Panc1 (cell line): Measurements from ENCODE around the gene OR2T11. TPM values are rescaled to one million over a fixed set of nuclear protein-coding genes. Genes with fewer than 3 reads are reported as not detected.
"Not testable (repeated sequence)": the region's sequence is repeated elsewhere in the genome, so short reads cannot be mapped to it uniquely, and the experiment has no call there.

ENCODE experiments used
- ATAC-seq: fragments of 200-7000 bp; cut with Tn5 transposase; 2 replicates; pipeline ENCODE4 v1.9.1; 2020; ENCODE audit warnings: mild to moderate bottlenecking, moderate library complexity
- BruUV-seq: library from RNA; stranded (reverse); fragments of 400-500 nt; replicated peaks from 2 replicates; lab custom pipeline; 2021; lab: Mats Ljungman, UMichigan
- CTCF ChIA-PET: fragments of 300-600 bp; sonication (Branson Sonifier 250); formaldehyde crosslinking; loops from one replicate; lab custom pipeline; 2022; ENCODE audit warnings: antibody characterized with exemption; lab: Charles Lee
- POLR2A ChIA-PET: fragments of 300-600 bp; sonication (Branson Sonifier 250); formaldehyde crosslinking; loops from one replicate; lab custom pipeline; 2022; ENCODE audit warnings: antibody characterized with exemption; lab: Charles Lee
- DNase-seq: peaks from one replicate; pipeline ENCODE4 v3.0.0-alpha.2; 2010; ENCODE audit warnings: low read depth, low spot score
- H3K27ac ChIP-seq: 2 replicates; pipeline ENCODE4 v1.5.1; 2011; ENCODE audit warnings: mild to moderate bottlenecking, low read length, inconsistent platforms
- H3K27me3 ChIP-seq: fragments of 200-500 bp; sonication (Bioruptor generic); 2 replicates; pipeline ENCODE4 v1.6.0; 2014; ENCODE audit warnings: low read length, inconsistent platforms; ENCODE audit not compliant: control insufficient read depth, insufficient read depth
- H3K36me3 ChIP-seq: fragments of 200-500 bp; sonication (Bioruptor generic); 2 replicates; pipeline ENCODE4 v1.5.1; 2014; ENCODE audit warnings: inconsistent platforms, mild to moderate bottlenecking, low read length, moderate library complexity; ENCODE audit not compliant: control insufficient read depth, insufficient read depth
- H3K4me1 ChIP-seq: 2 replicates; pipeline ENCODE4 v1.5.1; 2011; ENCODE audit warnings: inconsistent platforms, mild to moderate bottlenecking, low read length, moderate library complexity; ENCODE audit not compliant: control insufficient read depth, insufficient read depth
- H3K4me3 ChIP-seq, 2 experiments: 2 replicates each; pipeline ENCODE4 v1.5.1; 2011 to 2012; ENCODE audit warnings: low read depth in 2 of 2, low read length in 2 of 2, mild to moderate bottlenecking in 2 of 2, inconsistent platforms in 1 of 2, moderate library complexity in 1 of 2
- H3K9me3 ChIP-seq: fragments of 200-500 bp; sonication (Bioruptor generic); 2 replicates; pipeline ENCODE4 v1.5.1; 2014; ENCODE audit warnings: low read depth, mild to moderate bottlenecking, inconsistent platforms, low read length, moderate library complexity; ENCODE audit not compliant: control insufficient read depth, insufficient read depth
- POLR2AphosphoS5 ChIP-seq: IDR thresholded peaks from 2 replicates; pipeline ENCODE4 v1.6.1; 2012; ENCODE audit warnings: mild to moderate bottlenecking, low read depth, low read length, moderate library complexity
- SIN3A ChIP-seq: IDR thresholded peaks from 2 replicates; pipeline ENCODE4 v1.6.1; 2012; ENCODE audit warnings: low read depth, mild to moderate bottlenecking, low read length, moderate library complexity, borderline replicate concordance; ENCODE audit not compliant: insufficient read depth
- TCF7L2 ChIP-seq: IDR thresholded peaks from 2 replicates; pipeline ENCODE4 v1.6.1; 2011; ENCODE audit warnings: mild to moderate bottlenecking, low read depth, low read length, inconsistent platforms
- in situ Hi-C: cut with HindIII; loops from 2 replicates; pipeline ENCODE4 v1.10.0; 2016; ENCODE audit warnings: low sequenced_read_pairs, low pct_unique_long_range_greater_than_20kb
- intact Hi-C: fragments of 100-400 bp; cut with micrococcal nuclease; formaldehyde crosslinking; loops from one replicate; pipeline ENCODE4 v1.10.0; 2022; ENCODE audit not compliant: unreplicated experiment
- total RNA-seq: library from RNA; stranded (reverse); gene quantifications from one replicate; pipeline ENCODE4 v1.2.1, GENCODE V29; 2021; ENCODE audit not compliant: unreplicated experiment
- TF ChIP-seq, protein P1 (sequence below), 2 experiments: IDR thresholded peaks; 2 replicates each; pipeline ENCODE4 v1.6.1; 2011 to 2012; ENCODE audit warnings: low read depth in 2 of 2, control low read depth in 1 of 2, low read length in 1 of 2, mild to moderate bottlenecking in 1 of 2, moderate library complexity in 1 of 2; ENCODE audit not compliant: insufficient read depth in 1 of 2
- TF ChIP-seq, protein P2 (sequence below): fragments of 450-650 bp; IDR thresholded peaks from 2 replicates; pipeline ENCODE4 v1.5.1; 2017; ENCODE audit warnings: mild to moderate bottlenecking

The OR2T11 gene
- total RNA-seq, 1 experiment from 2014 or later: not detected

DNA sequence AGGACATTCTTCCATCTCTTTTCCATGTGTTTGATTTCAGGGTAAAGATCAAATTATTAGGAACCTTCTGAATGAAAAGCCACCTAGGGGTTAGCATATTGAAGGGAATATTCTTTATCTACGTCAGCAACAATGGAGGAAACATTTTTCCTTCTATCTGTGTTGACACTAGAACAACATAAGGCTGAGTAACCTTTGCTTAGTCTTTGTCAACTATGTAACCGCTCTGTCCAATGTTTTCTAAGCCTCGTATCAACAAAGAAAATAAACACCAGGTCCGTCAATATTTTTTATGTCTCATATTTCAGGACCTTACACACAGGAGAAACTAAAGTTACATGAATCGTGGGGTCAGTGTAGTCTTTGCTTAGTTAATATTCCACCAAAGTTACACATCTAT lies 1.7 kb upstream of the OR2T11 start:
- H3K27me3 ChIP-seq, CTCF ChIA-PET, POLR2A ChIA-PET, DNase-seq, H3K9me3 ChIP-seq, H3K36me3 ChIP-seq, H3K4me3 ChIP-seq, in situ Hi-C loops, ATAC-seq, H3K4me1 ChIP-seq, intact Hi-C loops, BruUV-seq, H3K27ac ChIP-seq: not testable (repeated sequence)

DNA sequence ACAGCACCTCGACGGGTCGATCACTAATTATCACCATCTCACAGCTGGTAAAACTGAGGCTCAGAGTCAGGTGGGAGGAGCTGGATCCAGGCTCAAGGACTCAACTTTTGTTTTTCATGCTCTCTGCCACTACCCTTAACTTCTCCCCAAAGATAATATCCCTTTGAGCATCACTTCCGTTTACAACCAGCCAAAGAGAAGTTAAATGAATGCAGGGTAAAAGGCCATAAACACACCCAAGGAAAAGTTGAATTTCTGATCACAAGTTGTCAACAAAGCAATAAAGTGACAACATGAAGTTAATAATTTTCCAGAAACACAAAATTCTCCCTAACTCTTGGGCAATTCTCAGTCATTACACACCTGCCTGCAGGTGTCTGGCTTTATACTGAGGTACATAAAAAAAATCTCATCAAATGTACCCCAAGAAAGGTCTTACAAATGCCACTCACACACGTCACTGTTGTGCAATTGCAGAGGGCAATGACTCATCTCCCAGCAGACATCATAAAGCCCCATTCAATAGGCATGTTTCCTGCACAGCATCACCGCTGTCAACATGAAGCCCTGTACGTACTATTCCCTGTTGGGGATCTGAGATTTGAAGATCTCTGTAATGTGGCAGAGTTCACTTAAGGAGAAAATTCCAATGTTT lies 3.4 kb downstream of the OR2T11 start:
- no peaks in the 10 kb centered on the region for H3K27me3 ChIP-seq
- H3K9me3 ChIP-seq: no peaks in the 10 kb centered on the region
- CTCF ChIA-PET: no interaction called here
- no peaks in the 10 kb centered on the region for H3K36me3 ChIP-seq
- in situ Hi-C loops (no loop called here), intact Hi-C loops (no loop called here)
- ATAC-seq: no peak
- BruUV-seq: no TSS peak
- H3K4me1 ChIP-seq: no peaks in the 10 kb centered on the region
- H3K4me3 ChIP-seq: no peak overlapping the region
- TF ChIP-seq, protein P1, sequence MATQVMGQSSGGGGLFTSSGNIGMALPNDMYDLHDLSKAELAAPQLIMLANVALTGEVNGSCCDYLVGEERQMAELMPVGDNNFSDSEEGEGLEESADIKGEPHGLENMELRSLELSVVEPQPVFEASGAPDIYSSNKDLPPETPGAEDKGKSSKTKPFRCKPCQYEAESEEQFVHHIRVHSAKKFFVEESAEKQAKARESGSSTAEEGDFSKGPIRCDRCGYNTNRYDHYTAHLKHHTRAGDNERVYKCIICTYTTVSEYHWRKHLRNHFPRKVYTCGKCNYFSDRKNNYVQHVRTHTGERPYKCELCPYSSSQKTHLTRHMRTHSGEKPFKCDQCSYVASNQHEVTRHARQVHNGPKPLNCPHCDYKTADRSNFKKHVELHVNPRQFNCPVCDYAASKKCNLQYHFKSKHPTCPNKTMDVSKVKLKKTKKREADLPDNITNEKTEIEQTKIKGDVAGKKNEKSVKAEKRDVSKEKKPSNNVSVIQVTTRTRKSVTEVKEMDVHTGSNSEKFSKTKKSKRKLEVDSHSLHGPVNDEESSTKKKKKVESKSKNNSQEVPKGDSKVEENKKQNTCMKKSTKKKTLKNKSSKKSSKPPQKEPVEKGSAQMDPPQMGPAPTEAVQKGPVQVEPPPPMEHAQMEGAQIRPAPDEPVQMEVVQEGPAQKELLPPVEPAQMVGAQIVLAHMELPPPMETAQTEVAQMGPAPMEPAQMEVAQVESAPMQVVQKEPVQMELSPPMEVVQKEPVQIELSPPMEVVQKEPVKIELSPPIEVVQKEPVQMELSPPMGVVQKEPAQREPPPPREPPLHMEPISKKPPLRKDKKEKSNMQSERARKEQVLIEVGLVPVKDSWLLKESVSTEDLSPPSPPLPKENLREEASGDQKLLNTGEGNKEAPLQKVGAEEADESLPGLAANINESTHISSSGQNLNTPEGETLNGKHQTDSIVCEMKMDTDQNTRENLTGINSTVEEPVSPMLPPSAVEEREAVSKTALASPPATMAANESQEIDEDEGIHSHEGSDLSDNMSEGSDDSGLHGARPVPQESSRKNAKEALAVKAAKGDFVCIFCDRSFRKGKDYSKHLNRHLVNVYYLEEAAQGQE (IDR thresholded peaks at IDR 0.05; ENCODE audit: insufficient read depth in 1 of 2, low read depth in 2 of 2, low read length in 1 of 2): no peak
- DNase-seq: no peak
- H3K27ac ChIP-seq: no peak overlapping the region
- POLR2A ChIA-PET: no interaction called here

DNA sequence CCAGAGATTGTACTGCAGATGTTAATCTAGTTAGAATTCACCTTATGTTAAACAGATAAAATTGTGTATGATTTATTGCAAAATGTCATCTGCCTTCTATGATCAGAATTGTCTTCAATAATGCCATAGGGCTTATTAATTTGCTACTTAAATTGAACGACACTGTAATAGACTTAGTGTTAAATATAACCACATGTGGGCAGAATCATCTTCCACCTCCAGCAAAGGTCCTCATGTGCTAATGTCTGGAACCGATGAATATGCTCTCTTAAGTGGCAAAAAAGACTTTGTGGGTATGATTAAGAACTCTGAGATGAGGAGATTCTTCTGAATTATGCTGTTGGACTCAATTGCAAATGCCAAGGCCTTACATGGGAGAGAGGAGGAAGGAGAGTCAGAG lies 4.3 kb downstream of the OR2T11 start:
- POLR2A ChIA-PET: no interaction called here
- TF ChIP-seq TCF7L2: no peak
- TF ChIP-seq, protein P1 (IDR thresholded peaks at IDR 0.05; ENCODE audit: insufficient read depth in 1 of 2, low read depth in 2 of 2, low read length in 1 of 2): no peak
- no peak for TF ChIP-seq POLR2AphosphoS5
- TF ChIP-seq SIN3A: no peak
- TF ChIP-seq, protein P2, sequence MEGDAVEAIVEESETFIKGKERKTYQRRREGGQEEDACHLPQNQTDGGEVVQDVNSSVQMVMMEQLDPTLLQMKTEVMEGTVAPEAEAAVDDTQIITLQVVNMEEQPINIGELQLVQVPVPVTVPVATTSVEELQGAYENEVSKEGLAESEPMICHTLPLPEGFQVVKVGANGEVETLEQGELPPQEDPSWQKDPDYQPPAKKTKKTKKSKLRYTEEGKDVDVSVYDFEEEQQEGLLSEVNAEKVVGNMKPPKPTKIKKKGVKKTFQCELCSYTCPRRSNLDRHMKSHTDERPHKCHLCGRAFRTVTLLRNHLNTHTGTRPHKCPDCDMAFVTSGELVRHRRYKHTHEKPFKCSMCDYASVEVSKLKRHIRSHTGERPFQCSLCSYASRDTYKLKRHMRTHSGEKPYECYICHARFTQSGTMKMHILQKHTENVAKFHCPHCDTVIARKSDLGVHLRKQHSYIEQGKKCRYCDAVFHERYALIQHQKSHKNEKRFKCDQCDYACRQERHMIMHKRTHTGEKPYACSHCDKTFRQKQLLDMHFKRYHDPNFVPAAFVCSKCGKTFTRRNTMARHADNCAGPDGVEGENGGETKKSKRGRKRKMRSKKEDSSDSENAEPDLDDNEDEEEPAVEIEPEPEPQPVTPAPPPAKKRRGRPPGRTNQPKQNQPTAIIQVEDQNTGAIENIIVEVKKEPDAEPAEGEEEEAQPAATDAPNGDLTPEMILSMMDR: no peak
- ATAC-seq (no peak), DNase-seq (no peak)
- intact Hi-C loops (no loop called here), in situ Hi-C loops (no loop called here)
- H3K9me3 ChIP-seq: no peaks in the 10 kb centered on the region
- CTCF ChIA-PET: no interaction called here
- no peaks in the 10 kb centered on the region for H3K4me1 ChIP-seq
- H3K4me3 ChIP-seq: no peak overlapping the region
- no peak overlapping the region for H3K27ac ChIP-seq
- BruUV-seq: no TSS peak
- no peaks in the 10 kb centered on the region for H3K36me3 ChIP-seq
- no peaks in the 10 kb centered on the region for H3K27me3 ChIP-seq
